C4-2B (cell line): ENCODE results near the gene CFH.
A peak's percentile ranks its signal among the peaks of the same experiment; 100 is the strongest.
"Not testable (repeated sequence)": the region's sequence is repeated elsewhere in the genome, so short reads cannot be mapped to it uniquely, and the experiment has no call there.

Experiments
- H3K27ac ChIP-seq: fragments of 450-650 bp; 2 replicates; pipeline ENCODE4 v1.5.1; 2017
- ZFX ChIP-seq: fragments of 450-650 bp; IDR thresholded peaks from 2 replicates; pipeline ENCODE4 v1.6.1; 2017
- TF ChIP-seq, protein P1 (sequence below): fragments of 450-650 bp; conservative IDR thresholded peaks from 2 replicates; pipeline ENCODE4 v1.5.1; 2017; ENCODE audit warnings: mild to moderate bottlenecking

Gene CFH

GRCh38 chr1:196701144-196701543 lies 49.3 kb downstream of the CFH start:
- H3K27ac ChIP-seq, result no peak overlapping the region
- no peak for TF ChIP-seq ZFX
- TF ChIP-seq, protein P1, sequence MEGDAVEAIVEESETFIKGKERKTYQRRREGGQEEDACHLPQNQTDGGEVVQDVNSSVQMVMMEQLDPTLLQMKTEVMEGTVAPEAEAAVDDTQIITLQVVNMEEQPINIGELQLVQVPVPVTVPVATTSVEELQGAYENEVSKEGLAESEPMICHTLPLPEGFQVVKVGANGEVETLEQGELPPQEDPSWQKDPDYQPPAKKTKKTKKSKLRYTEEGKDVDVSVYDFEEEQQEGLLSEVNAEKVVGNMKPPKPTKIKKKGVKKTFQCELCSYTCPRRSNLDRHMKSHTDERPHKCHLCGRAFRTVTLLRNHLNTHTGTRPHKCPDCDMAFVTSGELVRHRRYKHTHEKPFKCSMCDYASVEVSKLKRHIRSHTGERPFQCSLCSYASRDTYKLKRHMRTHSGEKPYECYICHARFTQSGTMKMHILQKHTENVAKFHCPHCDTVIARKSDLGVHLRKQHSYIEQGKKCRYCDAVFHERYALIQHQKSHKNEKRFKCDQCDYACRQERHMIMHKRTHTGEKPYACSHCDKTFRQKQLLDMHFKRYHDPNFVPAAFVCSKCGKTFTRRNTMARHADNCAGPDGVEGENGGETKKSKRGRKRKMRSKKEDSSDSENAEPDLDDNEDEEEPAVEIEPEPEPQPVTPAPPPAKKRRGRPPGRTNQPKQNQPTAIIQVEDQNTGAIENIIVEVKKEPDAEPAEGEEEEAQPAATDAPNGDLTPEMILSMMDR, result no peak

GRCh38 chr1:196709892-196710291 lies 58.0 kb downstream of the CFH start:
- H3K27ac ChIP-seq, result not testable (repeated sequence)

GRCh38 chr1:196717868-196718267 lies 66.0 kb downstream of the CFH start:
- TF ChIP-seq, protein P1, result no peak
- TF ChIP-seq ZFX, result no peak
- H3K27ac ChIP-seq, result no peak overlapping the region

DNA sequence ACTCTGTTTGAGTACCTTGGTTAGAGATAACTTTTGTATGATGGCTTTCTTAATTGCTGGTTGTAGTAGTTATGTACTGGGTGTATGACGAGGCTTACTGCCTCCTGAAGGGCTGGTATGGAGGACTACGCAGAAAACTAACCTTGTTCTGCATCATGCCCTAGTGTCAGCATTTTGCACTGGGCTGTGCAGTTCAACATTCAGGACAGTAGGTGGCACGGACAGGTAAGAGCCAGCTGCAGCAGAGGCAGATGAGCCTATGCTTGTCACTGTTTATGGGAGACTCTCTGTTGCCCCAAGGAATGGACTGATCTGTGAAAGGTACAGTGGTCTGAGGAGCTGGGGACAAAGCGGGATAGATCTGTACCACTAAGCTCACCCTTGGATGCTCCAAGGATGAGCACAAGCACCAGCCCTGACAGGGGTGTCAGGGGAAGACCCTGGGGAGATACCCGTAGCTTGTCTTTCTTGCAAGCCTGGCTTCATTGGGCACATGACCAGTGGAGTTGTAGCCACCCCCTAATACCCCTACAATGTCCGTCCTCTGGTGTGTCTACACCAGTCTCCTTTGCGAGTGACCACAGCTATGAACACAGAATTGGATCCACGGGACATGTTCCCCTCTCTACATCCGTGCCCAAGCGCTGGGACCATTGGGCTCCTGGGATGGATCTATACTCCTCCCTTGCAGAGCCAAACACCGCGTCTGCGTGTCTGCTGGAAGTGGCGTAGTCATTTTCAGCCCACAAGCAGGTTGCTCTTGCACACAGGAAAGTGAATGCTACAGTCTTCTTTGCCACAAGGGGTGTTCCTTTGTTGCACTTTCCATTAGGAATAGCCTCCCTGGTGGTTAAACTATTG lies 71.7 kb downstream of the CFH start:
- no peak for TF ChIP-seq ZFX
- TF ChIP-seq, protein P1, result peak; percentile 93

DNA sequence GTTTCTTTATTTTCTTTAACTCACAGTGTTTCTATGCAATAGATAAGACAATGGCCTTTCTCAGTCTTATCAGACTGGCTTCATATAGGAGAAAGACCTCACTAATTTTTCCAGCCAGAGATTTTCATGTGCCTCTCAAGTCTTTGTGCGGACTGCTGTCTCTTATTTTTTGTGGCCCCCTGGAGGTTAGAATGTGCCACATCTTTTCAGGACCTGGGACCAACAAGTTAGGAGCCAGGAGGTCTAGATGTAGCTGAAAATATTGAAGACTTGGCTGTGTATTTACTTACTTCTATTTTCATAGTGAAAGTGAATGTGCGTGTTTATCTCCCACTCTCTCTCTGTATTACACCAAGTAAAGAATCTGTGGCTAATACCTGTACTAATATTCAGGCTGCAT lies 80.7 kb downstream of the CFH start:
- H3K27ac ChIP-seq, result no peak overlapping the region
- TF ChIP-seq, protein P1, result peak; percentile 48
- no peak for TF ChIP-seq ZFX

More for the DNA sequence above, 71.7 kb downstream of the CFH start:
- no peak overlapping the region for H3K27ac ChIP-seq

DNA sequence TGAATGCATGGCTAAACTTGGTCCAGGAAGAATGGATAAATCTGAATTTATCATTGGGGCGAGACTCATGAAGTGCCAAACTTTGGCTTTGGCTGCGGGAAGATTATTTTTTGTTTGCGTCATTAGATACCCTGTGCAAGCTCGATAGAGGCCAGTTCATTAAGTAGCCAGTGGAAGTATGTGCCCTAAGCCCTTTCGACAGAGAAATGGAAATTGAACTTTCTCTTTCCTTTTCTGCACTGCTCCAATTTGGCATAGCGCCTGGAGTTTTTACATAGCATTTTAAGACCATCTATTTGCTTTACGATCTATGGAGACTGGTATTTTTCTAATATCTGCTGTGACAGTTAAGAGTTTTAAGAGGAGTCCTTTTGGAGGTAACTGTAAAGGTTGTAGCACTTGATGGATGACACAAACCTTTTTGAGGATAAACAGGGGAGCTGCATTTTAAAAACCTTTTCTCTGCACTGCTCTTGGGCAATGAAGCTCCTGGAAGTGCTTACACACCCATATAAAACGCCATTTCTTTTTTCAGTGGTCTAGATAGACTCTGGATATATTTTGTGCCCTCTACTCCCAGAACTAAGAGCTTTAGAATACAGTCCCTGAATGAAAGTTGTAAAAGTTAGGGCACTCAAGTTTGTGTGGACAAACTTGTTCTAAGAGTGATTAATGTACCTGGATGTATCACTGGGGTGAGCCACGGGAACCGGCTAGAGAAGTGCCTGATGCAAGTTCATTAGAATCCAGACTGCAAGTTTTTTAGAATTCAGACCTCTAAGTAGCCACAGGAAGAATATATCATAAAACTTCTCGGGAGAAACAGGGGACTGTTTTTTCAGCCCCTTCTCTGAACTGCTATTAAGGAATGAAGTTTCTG lies 81.5 kb downstream of the CFH start:
- no peak overlapping the region for H3K27ac ChIP-seq
- TF ChIP-seq, protein P1, result no peak
- TF ChIP-seq ZFX, result no peak

- no peak overlapping the region for H3K27ac ChIP-seq
- no peak for TF ChIP-seq ZFX
- TF ChIP-seq, protein P1, result no peak
Measured at GRCh38 chr1:196734006-196734405, 82.2 kb downstream of the CFH start.
